Measurements from ENCODE around the gene DPEP2. TPM values are rescaled to one million over a fixed set of nuclear protein-coding genes. Genes with fewer than 3 reads are reported as not detected.

The DPEP2 gene
- total and polyA plus RNA-seq, 10 of the 15 experiments (the other 5 are each of a cell fraction or from before 2014, with no cell fraction given): 0.04 to 4.0 (median 2.1) TPM

- no peak for DNase-seq (ENCODE audit: low read depth, low spot score)
- in situ Hi-C loops (cut with MboI) (no loop called here), intact Hi-C loops (cut with micrococcal nuclease; ENCODE audit: unreplicated experiment) (no loop called here)
- Histone ChIP-seq H3K4me1 (ENCODE audit: control insufficient read depth, insufficient read depth, low read length) (peaks cover 3% of the 10 kb centered on the region; the same call in 1 of the 2 replicates), H3K9me3 (replicated peaks; ENCODE audit: control insufficient read depth, insufficient read depth, low read length) (no peaks in the 10 kb centered on the region), H3K27me3 (replicated peaks in 1 of 2; ENCODE audit: control insufficient read depth in 2 of 2, insufficient read depth in 2 of 2, low read length in 1 of 2) (no peaks in the 10 kb centered on the region), H4K20me1 (ENCODE audit: control insufficient read depth, insufficient read depth) (no peaks in the 10 kb centered on the region), H3K9ac (ENCODE audit: control insufficient read depth, insufficient read depth, low read length) (no peak overlapping the region), H3K36me3 (ENCODE audit: control insufficient read depth in 2 of 2, insufficient read depth in 2 of 2, low read length in 1 of 2) (peaks cover 0 to 14% of the 10 kb centered on the region in 2 experiments; a peak in 3 of 4 replicates), H3K27ac (ENCODE audit: control insufficient read depth, insufficient read depth) (no peak overlapping the region), H2AFZ (ENCODE audit: control insufficient read depth, low read depth, low read length) (no peak overlapping the region), H3K4me3 (no peak overlapping the region), H3K79me2 (ENCODE audit: control insufficient read depth, insufficient read depth, low read length) (no peaks in the 10 kb centered on the region), H3K4me2 (ENCODE audit: control insufficient read depth, insufficient read depth) (no peak overlapping the region)
- BruUV-seq (replicated peaks): no TSS peak
- CTCF ChIA-PET: no interaction called here
- 88% methylated on average over 10 of the region's 11 CpGs for WGBS (ENCODE audit: insufficient coverage, insufficient replicate concordance, low lambda C conversion rate, missing lambda C conversion rate)
- RAD21 ChIA-PET (ENCODE audit: unreplicated experiment): no interaction called here
- TF ChIP-seq POLR2AphosphoS2 (IDR thresholded peaks at IDR 0.05; ENCODE audit: low read depth, low read length) (no peak), HCFC1 (IDR thresholded peaks at IDR 0.05; ENCODE audit: low read length) (no peak), DPF2 (IDR thresholded peaks at IDR 0.05) (no peak), CHD2 (IDR thresholded peaks at IDR 0.05; ENCODE audit: borderline replicate concordance, low read depth, low read length) (no peak), RFX5 (IDR thresholded peaks at IDR 0.05; ENCODE audit: low read depth, low read length) (no peak), POLR2A (IDR thresholded peaks at IDR 0.05; ENCODE audit: low read depth, low read length) (0 out of 2 replicates have a peak, but pooled peaks have one; percentile 34), ZNF217 (IDR thresholded peaks at IDR 0.05) (no peak)
- SMC1A ChIA-PET (ENCODE audit: uncharacterized antibody, unreplicated experiment): no interaction called here
- FAIRE-seq: no peak
- POLR2A ChIA-PET: interaction anchor here (0.6 kb wide), 1 partner anchor 11 kb away, joined by 7 read pairs; no protein-coding TSS in a partner anchor
- ATAC-seq: no peak
These were observed 49.6 kb downstream of the DPEP2 start for GRCh38 chr16:67949645-67950044.

- Histone ChIP-seq H3K4me3 (no peak overlapping the region), H3K36me3 (ENCODE audit: control insufficient read depth in 2 of 2, insufficient read depth in 2 of 2, low read length in 1 of 2) (peaks cover 0 to 14% of the 10 kb centered on the region in 2 experiments; a peak in 3 of 4 replicates), H3K27me3 (replicated peaks in 1 of 2; ENCODE audit: control insufficient read depth in 2 of 2, insufficient read depth in 2 of 2, low read length in 1 of 2) (no peaks in the 10 kb centered on the region), H3K79me2 (ENCODE audit: control insufficient read depth, insufficient read depth, low read length) (no peaks in the 10 kb centered on the region), H3K4me1 (ENCODE audit: control insufficient read depth, insufficient read depth, low read length) (peaks cover 3% of the 10 kb centered on the region; the same call in 1 of the 2 replicates), H4K20me1 (ENCODE audit: control insufficient read depth, insufficient read depth) (no peaks in the 10 kb centered on the region), H3K27ac (ENCODE audit: control insufficient read depth, insufficient read depth) (no peak overlapping the region), H3K9ac (ENCODE audit: control insufficient read depth, insufficient read depth, low read length) (no peak overlapping the region), H3K4me2 (ENCODE audit: control insufficient read depth, insufficient read depth) (no peak overlapping the region), H2AFZ (ENCODE audit: control insufficient read depth, low read depth, low read length) (no peak overlapping the region), H3K9me3 (replicated peaks; ENCODE audit: control insufficient read depth, insufficient read depth, low read length) (no peaks in the 10 kb centered on the region)
- DNase-seq (ENCODE audit: low read depth, low spot score) (no peak), FAIRE-seq (no peak), ATAC-seq (no peak)
- WGBS (ENCODE audit: insufficient coverage, insufficient replicate concordance, low lambda C conversion rate, missing lambda C conversion rate): 88% methylated on average over 15 of the region's 15 CpGs
- ChIA-PET RAD21 (ENCODE audit: unreplicated experiment) (no interaction called here), CTCF (interaction anchor here (0.6 kb wide), 1 partner anchor 92 kb away, joined by 3 read pairs; no protein-coding TSS in a partner anchor), POLR2A (no interaction called here), SMC1A (ENCODE audit: uncharacterized antibody, unreplicated experiment) (no interaction called here)
- BruUV-seq (replicated peaks): no TSS peak
- in situ Hi-C loops (cut with MboI): no loop called here
- intact Hi-C loops (cut with micrococcal nuclease; ENCODE audit: unreplicated experiment): no loop called here
- TF ChIP-seq EZH2 (IDR thresholded peaks at IDR 0.05; ENCODE audit: borderline replicate concordance, control insufficient read depth, low read depth, low read length) (no peak), RFX5 (IDR thresholded peaks at IDR 0.05; ENCODE audit: low read depth, low read length) (no peak), ZNF217 (IDR thresholded peaks at IDR 0.05) (no peak), NBN (IDR thresholded peaks at IDR 0.05) (no peak), REST (IDR thresholded peaks at IDR 0.05; ENCODE audit: low read depth, low read length) (no peak), TAF1 (IDR thresholded peaks at IDR 0.05; ENCODE audit: borderline replicate concordance, low read depth, low read length) (no peak), NFYA (IDR thresholded peaks at IDR 0.05; ENCODE audit: borderline replicate concordance, low read depth, low read length) (no peak), IKZF2 (IDR thresholded peaks at IDR 0.05) (no peak)
These were observed 51.3 kb downstream of the DPEP2 start for GRCh38 chr16:67948015-67948414.

Measured in GM12878 (cell line).